SJSA1 (cell line): ENCODE measurements around the gene ZNF816. TPM values are rescaled to one million over a fixed set of nuclear protein-coding genes. Genes with fewer than 3 reads are reported as not detected.
"Not testable (repeated sequence)": the region's sequence is repeated elsewhere in the genome, so short reads cannot be mapped to it uniquely, and the experiment has no call there.

Source experiments
- DNase-seq, 2 experiments: peaks; one replicate each; pipeline ENCODE4 v3.0.0-alpha.2; 2015 to 2020; ENCODE audit warnings: low spot score in 2 of 2, low read depth in 1 of 2
- H3K27ac ChIP-seq: fragments of 250-450 bp; sonication (Bioruptor Pico); 2 replicates; pipeline ENCODE4 v1.5.1; 2020; ENCODE audit warnings: mild to moderate bottlenecking, moderate library complexity
- H3K27me3 ChIP-seq: fragments of 250-450 bp; sonication (Bioruptor Pico); replicated peaks from 2 replicates; pipeline ENCODE4 v1.5.1; 2020; ENCODE audit warnings: mild to moderate bottlenecking, moderate library complexity
- H3K36me3 ChIP-seq: fragments of 250-450 bp; sonication (Bioruptor Pico); 2 replicates; pipeline ENCODE4 v1.5.1; 2020; ENCODE audit warnings: mild to moderate bottlenecking
- H3K4me1 ChIP-seq: fragments of 250-450 bp; sonication (Bioruptor Pico); replicated peaks from 2 replicates; pipeline ENCODE4 v1.6.1; 2021; ENCODE audit warnings: mild to moderate bottlenecking
- H3K4me3 ChIP-seq: fragments of 250-450 bp; sonication (Bioruptor Pico); 2 replicates; pipeline ENCODE4 v1.5.1; 2020; ENCODE audit warnings: mild to moderate bottlenecking
- H3K9me3 ChIP-seq: fragments of 250-450 bp; sonication (Bioruptor Pico); replicated peaks from 2 replicates; pipeline ENCODE4 v1.5.1; 2020; ENCODE audit warnings: mild to moderate bottlenecking
- total RNA-seq: library from RNA; depleted of rRNA; stranded (reverse); fragments of >200 nt; shearing (Covaris generic); gene quantifications from 2 replicates; pipeline ENCODE4 v1.2.3, GENCODE V29; 2014

ZNF816 gene
- total RNA-seq, 1 experiment from 2014 or later: 9.5 TPM

- Histone ChIP-seq H3K4me3 (no peak overlapping the region), H3K27me3 (no peaks in the 10 kb centered on the region), H3K4me1 (no peaks in the 10 kb centered on the region), H3K27ac (no peak overlapping the region), H3K9me3 (peaks cover 8% of the 10 kb centered on the region), H3K36me3 (peaks cover 39% of the 10 kb centered on the region)
- no peak for DNase-seq
These were observed 14.5 kb downstream of the ZNF816 start for GRCh38 chr19:52948025-52948770.

GRCh38 chr19:52946322-52947310 is 16.1 kb downstream of the ZNF816 start:
- no peak for DNase-seq
- peaks cover 2% of the 10 kb centered on the region; the same call in 1 of the 2 replicates for H3K9me3 ChIP-seq
- no peak overlapping the region for H3K4me3 ChIP-seq
- H3K27me3 ChIP-seq: no peaks in the 10 kb centered on the region
- peaks cover 25% of the 10 kb centered on the region for H3K36me3 ChIP-seq
- H3K4me1 ChIP-seq: no peaks in the 10 kb centered on the region
- H3K27ac ChIP-seq: no peak overlapping the region

DNA sequence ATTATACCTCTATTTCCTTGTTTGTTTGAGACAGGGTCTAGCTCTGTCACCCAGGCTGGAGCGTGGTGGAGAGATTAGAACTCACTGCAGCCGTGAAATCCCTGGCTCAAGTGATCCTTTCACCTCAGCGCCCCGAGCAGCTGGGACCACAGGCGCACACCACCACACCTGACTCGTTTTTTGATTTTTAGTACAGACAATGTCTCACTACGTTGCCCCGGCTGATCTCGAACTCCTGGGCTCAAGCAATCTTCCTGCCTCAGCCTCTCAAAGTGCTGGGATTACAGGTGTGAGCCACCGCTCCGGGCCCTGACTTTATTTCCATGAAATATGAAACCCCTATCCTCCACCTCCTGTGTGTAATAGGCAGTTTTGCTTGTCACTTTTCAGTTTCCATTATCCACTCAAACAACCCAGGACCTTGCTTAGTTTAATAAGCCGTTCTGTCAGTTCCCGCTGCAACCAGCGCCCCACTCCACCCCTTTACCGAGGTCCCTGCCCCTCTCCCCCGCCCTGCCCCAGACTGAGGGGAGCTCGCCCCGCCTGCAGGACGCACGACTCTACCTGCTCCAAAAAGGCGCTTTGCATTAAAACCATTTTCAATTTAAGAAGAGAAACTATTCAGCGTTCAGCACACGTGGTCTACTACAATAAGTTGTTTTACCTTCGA is 16.9 kb downstream of the ZNF816 start:
- Histone ChIP-seq H3K36me3 (peaks cover 20% of the 10 kb centered on the region), H3K27me3 (no peaks in the 10 kb centered on the region), H3K9me3 (peaks cover 2% of the 10 kb centered on the region; the same call in 1 of the 2 replicates), H3K4me3 (no peak overlapping the region), H3K4me1 (no peaks in the 10 kb centered on the region), H3K27ac (no peak overlapping the region)
- DNase-seq: no peak

GRCh38 chr19:52944703-52945493 is 17.8 kb downstream of the ZNF816 start:
- H3K27ac ChIP-seq, H3K4me1 ChIP-seq, H3K27me3 ChIP-seq, DNase-seq, H3K4me3 ChIP-seq, H3K9me3 ChIP-seq: not testable (repeated sequence)
- peaks cover 11% of the 10 kb centered on the region for H3K36me3 ChIP-seq

GRCh38 chr19:52943884-52944643 is 18.6 kb downstream of the ZNF816 start:
- peaks cover 2% of the 10 kb centered on the region; the same call in 1 of the 2 replicates for H3K9me3 ChIP-seq
- no peak for DNase-seq

DNA sequence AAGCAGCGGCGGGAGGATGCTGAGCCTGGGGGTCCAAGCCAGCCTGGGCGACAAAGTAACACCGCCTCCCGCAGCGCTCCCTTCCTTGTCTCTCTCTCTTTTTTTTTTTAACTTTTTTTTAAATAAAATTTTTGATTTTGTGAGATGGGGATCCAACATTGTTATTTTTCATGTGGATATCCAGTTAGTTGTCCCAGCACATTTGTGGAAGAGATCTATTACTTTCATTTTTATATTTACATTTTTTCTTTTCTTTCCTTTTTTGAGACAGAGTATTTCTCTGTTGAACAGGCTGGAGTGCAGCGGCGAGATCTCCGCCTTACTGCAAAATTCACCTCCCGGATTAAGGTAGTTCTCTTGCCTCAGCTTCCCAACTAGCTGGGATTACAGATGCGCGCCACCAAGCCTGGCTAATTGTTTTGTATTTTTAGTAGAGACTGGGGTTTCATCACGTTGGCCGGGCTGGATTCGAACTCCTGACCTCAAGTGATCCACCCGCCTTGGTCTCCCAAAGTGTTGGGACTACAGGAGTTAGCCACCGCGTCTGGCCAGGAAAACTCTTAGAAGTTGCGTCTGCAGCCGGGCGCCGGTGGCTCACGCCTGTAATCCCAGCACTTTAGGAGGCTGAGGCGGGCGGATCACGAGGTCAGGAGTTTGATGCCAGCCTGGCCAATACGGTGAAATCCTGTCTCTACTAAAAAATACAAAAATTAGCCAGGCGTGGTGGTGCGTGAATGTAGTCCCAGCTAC is 19.4 kb downstream of the ZNF816 start:
- DNase-seq: no peak
- H3K27me3 ChIP-seq: no peaks in the 10 kb centered on the region
- no peaks in the 10 kb centered on the region for H3K4me1 ChIP-seq
- no peak overlapping the region for H3K27ac ChIP-seq
- 0 out of 2 replicates have a peak, but pooled peaks cover 2% of the 10 kb centered on the region for H3K9me3 ChIP-seq
- no peaks in the 10 kb centered on the region; the same call in 1 of the 2 replicates for H3K36me3 ChIP-seq
- peak overlapping the region; percentile 75 for H3K4me3 ChIP-seq

More at GRCh38 chr19:52943884-52944643, 18.6 kb downstream of the ZNF816 start:
- no peaks in the 10 kb centered on the region for H3K4me1 ChIP-seq
- peaks cover 3% of the 10 kb centered on the region for H3K36me3 ChIP-seq
- no peak overlapping the region for H3K27ac ChIP-seq
- no peak overlapping the region for H3K4me3 ChIP-seq
- no peaks in the 10 kb centered on the region for H3K27me3 ChIP-seq

DNA sequence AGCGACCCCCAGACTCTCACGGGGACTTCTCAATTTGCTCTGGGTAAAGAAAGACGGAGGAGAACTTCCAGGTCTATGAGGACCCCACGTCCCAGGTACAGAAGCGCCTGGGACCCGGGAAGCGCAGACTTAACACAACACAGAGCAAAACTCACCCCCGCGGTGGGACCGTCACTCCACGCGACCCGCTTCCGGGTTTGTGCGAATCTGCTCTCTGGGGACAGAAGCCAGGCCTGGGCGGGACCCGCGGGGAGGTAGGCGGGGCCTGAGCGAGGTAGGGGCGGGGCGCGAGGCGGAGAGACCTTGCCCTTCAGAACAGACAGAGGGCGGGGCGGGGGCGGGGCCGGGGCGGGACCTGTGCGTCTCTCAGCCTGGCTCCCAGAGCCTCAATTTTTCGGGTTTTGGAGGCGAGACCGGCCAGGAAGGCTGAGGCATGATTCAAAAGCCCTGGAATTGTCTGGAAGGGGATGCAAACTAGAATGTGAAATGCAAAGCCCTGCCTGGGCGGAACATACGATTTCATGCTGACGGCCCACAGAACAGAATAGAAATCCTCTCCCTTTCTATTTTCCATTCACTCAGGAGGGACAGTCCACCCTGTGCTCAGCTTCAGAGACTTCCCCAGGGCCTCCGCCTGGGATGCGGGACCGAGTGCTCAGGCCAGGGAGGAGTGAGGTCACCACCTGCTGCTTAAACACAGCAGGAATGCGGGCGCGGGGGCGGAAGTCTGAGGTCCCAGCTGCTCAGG is 20.1 kb downstream of the ZNF816 start:
- Histone ChIP-seq H3K4me1 (no peaks in the 10 kb centered on the region), H3K9me3 (0 out of 2 replicates have a peak, but pooled peaks cover 2% of the 10 kb centered on the region)

GRCh38 chr19:52941941-52942385 is 20.7 kb downstream of the ZNF816 start:
- H3K4me3 ChIP-seq: peak overlapping the region; percentile 75
- H3K36me3 ChIP-seq: no peaks in the 10 kb centered on the region
- no peaks in the 10 kb centered on the region for H3K27me3 ChIP-seq
- H3K4me1 ChIP-seq: no peaks in the 10 kb centered on the region
- 0 out of 2 replicates have a peak, but pooled peaks cover 2% of the 10 kb centered on the region for H3K9me3 ChIP-seq
- peak in 1 of 2 experiments; percentile 54 for DNase-seq
- H3K27ac ChIP-seq: peak overlapping the region; percentile 68

More for the DNA sequence above, 20.1 kb downstream of the ZNF816 start:
- Histone ChIP-seq H3K36me3 (no peaks in the 10 kb centered on the region), H3K27ac (peak overlapping the region; percentile 68), H3K27me3 (no peaks in the 10 kb centered on the region), H3K4me3 (peak overlapping the region; percentile 75)
- peak; percentile 83 to 93 for DNase-seq

GRCh38 chr19:52941523-52941922 is 21.2 kb downstream of the ZNF816 start:
- not testable (repeated sequence) for DNase-seq, H3K27ac ChIP-seq

DNA sequence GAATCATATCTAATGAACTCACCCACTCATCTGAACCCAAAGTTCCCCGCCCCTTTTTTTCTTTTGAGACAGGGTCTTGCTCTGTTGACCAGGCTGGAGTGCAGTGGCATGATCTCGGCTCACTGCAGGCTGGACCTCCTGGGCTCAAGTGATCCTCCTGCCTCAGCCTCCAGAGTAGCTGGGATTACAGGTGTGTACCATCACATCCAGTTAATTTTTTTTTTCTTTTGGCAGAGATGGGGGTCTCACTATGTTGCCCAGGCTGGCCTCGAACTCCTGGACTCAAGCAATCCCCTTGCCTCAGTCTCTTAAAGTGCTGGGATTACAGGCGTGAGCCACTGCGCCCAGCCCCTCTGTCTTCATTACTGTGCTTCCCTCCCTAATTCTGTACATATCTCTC is 21.8 kb downstream of the ZNF816 start:
- H3K4me1 ChIP-seq, H3K9me3 ChIP-seq, DNase-seq, H3K36me3 ChIP-seq, H3K27me3 ChIP-seq, H3K4me3 ChIP-seq, H3K27ac ChIP-seq: not testable (repeated sequence)

More at GRCh38 chr19:52941523-52941922, 21.2 kb downstream of the ZNF816 start:
- peak overlapping the region; percentile 75 for H3K4me3 ChIP-seq
- not testable (repeated sequence) for H3K4me1 ChIP-seq, H3K27me3 ChIP-seq, H3K36me3 ChIP-seq, H3K9me3 ChIP-seq

DNA sequence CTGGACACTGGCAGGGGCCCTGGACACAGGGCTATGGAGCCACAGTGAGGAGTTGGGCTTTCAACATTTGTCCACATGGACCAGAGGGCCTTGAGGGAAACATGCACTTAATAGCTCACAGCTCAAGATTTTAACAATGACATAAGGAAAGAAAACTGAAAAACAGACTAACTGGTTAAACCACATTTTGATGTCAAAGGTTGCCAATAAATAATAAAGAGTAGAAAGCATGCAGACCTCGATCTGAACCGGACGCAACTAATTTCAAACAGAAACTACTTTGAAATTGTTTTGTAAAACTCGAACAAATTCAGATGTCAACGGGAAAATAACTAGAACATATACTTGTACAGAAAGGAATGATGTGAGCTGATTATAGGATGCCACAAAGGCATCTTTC is 23.9 kb downstream of the ZNF816 start:
- Histone ChIP-seq H3K36me3 (no peaks in the 10 kb centered on the region; the same call in 1 of the 2 replicates), H3K27ac (no peak overlapping the region), H3K4me1 (peaks cover 4% of the 10 kb centered on the region), H3K9me3 (no peaks in the 10 kb centered on the region), H3K4me3 (no peak overlapping the region), H3K27me3 (no peaks in the 10 kb centered on the region)
- no peak for DNase-seq
